Coronary artery (tissue), 2 donors: Measurements from ENCODE around the gene AFF1.

Experiments used
- DNase-seq: peaks from one replicate; pipeline ENCODE4 v3.0.0-alpha.2; 2017; ENCODE audit warnings: low spot score
- H3K27ac ChIP-seq, 2 donors: fragments of 200-600 bp; sonication (generic); one replicate each; pipeline ENCODE4 v1.5.1; 2016 to 2019
- H3K4me3 ChIP-seq: fragments of 200-600 bp; sonication (generic); 2 replicates; pipeline ENCODE4 v1.5.1; 2016; ENCODE audit warnings: mild to moderate bottlenecking, moderate library complexity
- TF ChIP-seq, protein P1 (sequence below): fragments of 200-600 bp; sonication (generic); IDR thresholded peaks from one replicate; pipeline ENCODE4 v1.5.1; 2019; ENCODE audit warnings: antibody characterized with exemption

The AFF1 gene

GRCh38 chr4:86944964-86945781 is 10.4 kb downstream of the AFF1 start:
- TF ChIP-seq, protein P1, sequence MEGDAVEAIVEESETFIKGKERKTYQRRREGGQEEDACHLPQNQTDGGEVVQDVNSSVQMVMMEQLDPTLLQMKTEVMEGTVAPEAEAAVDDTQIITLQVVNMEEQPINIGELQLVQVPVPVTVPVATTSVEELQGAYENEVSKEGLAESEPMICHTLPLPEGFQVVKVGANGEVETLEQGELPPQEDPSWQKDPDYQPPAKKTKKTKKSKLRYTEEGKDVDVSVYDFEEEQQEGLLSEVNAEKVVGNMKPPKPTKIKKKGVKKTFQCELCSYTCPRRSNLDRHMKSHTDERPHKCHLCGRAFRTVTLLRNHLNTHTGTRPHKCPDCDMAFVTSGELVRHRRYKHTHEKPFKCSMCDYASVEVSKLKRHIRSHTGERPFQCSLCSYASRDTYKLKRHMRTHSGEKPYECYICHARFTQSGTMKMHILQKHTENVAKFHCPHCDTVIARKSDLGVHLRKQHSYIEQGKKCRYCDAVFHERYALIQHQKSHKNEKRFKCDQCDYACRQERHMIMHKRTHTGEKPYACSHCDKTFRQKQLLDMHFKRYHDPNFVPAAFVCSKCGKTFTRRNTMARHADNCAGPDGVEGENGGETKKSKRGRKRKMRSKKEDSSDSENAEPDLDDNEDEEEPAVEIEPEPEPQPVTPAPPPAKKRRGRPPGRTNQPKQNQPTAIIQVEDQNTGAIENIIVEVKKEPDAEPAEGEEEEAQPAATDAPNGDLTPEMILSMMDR: no peak

GRCh38 chr4:86946868-86947500 is 12.2 kb downstream of the AFF1 start:
- TF ChIP-seq, protein P1: no peak
- no peak for DNase-seq
- no peak overlapping the region for H3K27ac ChIP-seq
- no peak overlapping the region for H3K4me3 ChIP-seq

More at GRCh38 chr4:86944964-86945781, 10.4 kb downstream of the AFF1 start:
- no peak for DNase-seq
- no peak overlapping the region for H3K27ac ChIP-seq
- H3K4me3 ChIP-seq: no peak overlapping the region

- Histone ChIP-seq H3K4me3 (no peak overlapping the region), H3K27ac (no peak overlapping the region)
- TF ChIP-seq, protein P1: no peak
- DNase-seq: no peak
These were observed 12.8 kb downstream of the AFF1 start for GRCh38 chr4:86947501-86948120.

- Histone ChIP-seq H3K27ac (no peak overlapping the region), H3K4me3 (no peak overlapping the region)
- no peak for DNase-seq
- TF ChIP-seq, protein P1: no peak
These were observed 13.5 kb downstream of the AFF1 start for GRCh38 chr4:86948276-86948675.

DNA sequence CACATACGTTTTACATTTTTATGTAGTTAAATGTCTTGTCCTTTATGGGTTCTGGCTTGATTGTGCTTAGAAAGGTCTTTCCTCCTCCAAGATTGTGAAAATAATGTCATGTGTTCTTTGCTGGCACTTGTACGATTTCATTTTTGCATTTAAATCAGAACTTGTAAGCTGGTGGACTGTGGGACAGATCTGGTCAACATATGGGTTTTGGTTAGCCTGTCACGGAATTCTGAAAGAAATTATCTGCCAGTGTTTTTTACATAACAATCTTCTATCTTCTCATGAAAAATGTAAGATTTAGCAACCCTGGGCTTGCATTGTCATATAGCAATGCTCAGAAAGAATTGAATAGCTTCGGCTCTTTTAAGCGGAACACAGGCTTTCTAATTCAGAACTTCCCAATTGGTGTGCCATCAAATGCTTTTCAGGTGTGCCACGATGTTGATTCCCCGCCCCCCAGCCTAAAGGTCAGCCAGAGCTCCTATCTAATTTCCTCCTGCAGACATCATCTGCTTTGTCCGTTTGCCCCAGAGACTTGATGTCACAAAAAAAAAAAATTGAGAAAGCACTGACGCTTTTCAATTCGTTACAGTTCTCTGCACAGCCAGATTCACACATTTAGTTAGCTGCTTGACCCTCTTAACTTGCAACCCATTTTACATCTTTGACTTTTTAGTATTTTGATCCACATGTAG is 16.2 kb downstream of the AFF1 start:
- DNase-seq: no peak
- Histone ChIP-seq H3K27ac (no peak overlapping the region), H3K4me3 (no peak overlapping the region)
- TF ChIP-seq, protein P1: no peak

DNA sequence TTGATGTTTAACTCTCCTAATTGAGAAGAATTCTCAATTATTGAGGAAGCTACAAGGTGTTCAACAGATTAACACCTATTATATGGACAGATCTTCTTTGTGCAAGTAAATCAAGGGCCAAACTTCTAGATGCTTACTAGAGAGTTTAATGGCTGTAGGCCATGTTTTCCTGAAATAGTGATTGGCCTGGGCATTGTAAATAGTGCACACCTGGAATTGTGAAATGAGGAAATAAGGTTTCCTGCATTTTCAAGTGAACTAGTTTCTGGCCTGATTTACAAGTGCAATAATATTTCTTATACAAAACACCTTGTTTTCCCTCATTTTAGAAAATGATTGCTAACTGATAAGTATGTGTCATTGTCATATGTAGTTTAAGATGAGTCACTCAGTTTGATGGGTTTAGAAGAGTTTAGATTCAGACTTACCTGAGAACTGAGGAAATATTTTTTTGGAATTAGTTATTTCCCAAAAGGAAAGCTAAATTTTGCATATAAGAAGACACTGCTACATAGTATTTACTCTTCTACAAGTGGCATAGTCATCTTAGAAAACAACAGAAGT is 21.2 kb downstream of the AFF1 start:
- Histone ChIP-seq H3K27ac (no peak overlapping the region), H3K4me3 (no peak overlapping the region)
- no peak for DNase-seq
- TF ChIP-seq, protein P1: no peak
